Keratinocyte (primary cell): ENCODE results near the gene RPS25. TPM values are rescaled to one million over a fixed set of nuclear protein-coding genes. Genes with fewer than 3 reads are reported as not detected.

Experiments
- DNase-seq: peaks from one replicate; pipeline ENCODE4 v3.0.0-alpha.2; 2011; ENCODE audit warnings: low read depth, missing footprints, low spot score
- FAIRE-seq: peaks from 2 replicates; lab custom pipeline; 2011; peaks lifted over from hg19 to GRCh38; lab: Jason Lieb, UNC
- H2AFZ ChIP-seq: 2 replicates; pipeline ENCODE4 v1.6.0; 2012; ENCODE audit warnings: low read length, control low read depth, inconsistent platforms; ENCODE audit not compliant: control insufficient read depth
- H3K27ac ChIP-seq: 2 replicates; pipeline ENCODE4 v1.5.1; 2011; ENCODE audit warnings: low read length; ENCODE audit not compliant: control insufficient read depth, insufficient read depth
- H3K27me3 ChIP-seq: 3 replicates; pipeline ENCODE4 v1.6.0; 2011; ENCODE audit warnings: low read length; ENCODE audit not compliant: control insufficient read depth, insufficient read depth; ENCODE audit errors: extremely low read depth
- H3K36me3 ChIP-seq, 2 experiments: 2 replicates in 1 of 2; 3 replicates in 1 of 2; pipeline ENCODE4 v1.5.1; 2011; ENCODE audit warnings: low read length in 2 of 2, mild to moderate bottlenecking in 1 of 2; ENCODE audit not compliant: control insufficient read depth in 2 of 2, insufficient read depth in 2 of 2; ENCODE audit errors: extremely low read depth in 1 of 2
- H3K4me1 ChIP-seq: 3 replicates; pipeline ENCODE4 v1.5.1; 2011; ENCODE audit warnings: low read length; ENCODE audit not compliant: control insufficient read depth, insufficient read depth; ENCODE audit errors: extremely low read depth
- H3K4me2 ChIP-seq: 3 replicates; pipeline ENCODE4 v1.6.0; 2011; ENCODE audit warnings: low read depth, low read length; ENCODE audit not compliant: control insufficient read depth, insufficient read depth; ENCODE audit errors: extremely low read depth
- H3K4me3 ChIP-seq, 3 experiments: fragments of 200-600 bp in 1 of 3; sonication (generic) in 1 of 3; 2 replicates in 2 of 3; 3 replicates in 1 of 3; pipeline ENCODE4 v1.5.1; 2011 to 2016; ENCODE audit warnings: low read length in 3 of 3, mild to moderate bottlenecking in 3 of 3, control low read depth in 2 of 3, inconsistent platforms in 1 of 3, low read depth in 1 of 3, mixed read lengths in 1 of 3, mixed run types in 1 of 3, moderate library complexity in 1 of 3; ENCODE audit not compliant: control insufficient read depth in 2 of 3, insufficient read depth in 2 of 3; ENCODE audit errors: extremely low read depth in 1 of 3
- H3K79me2 ChIP-seq: 2 replicates; pipeline ENCODE4 v1.6.0; 2012; ENCODE audit warnings: low read length; ENCODE audit not compliant: control insufficient read depth, insufficient read depth
- H3K9ac ChIP-seq: 3 replicates; pipeline ENCODE4 v1.6.0; 2011; ENCODE audit warnings: low read length; ENCODE audit not compliant: control insufficient read depth, insufficient read depth; ENCODE audit errors: extremely low read depth
- H3K9me1 ChIP-seq: 3 replicates; pipeline ENCODE4 v1.6.0; 2011; ENCODE audit warnings: low read length; ENCODE audit not compliant: control insufficient read depth, insufficient read depth; ENCODE audit errors: extremely low read depth
- H3K9me3 ChIP-seq: 2 replicates; pipeline ENCODE4 v1.5.1; 2012; ENCODE audit warnings: low read depth, low read length; ENCODE audit not compliant: control insufficient read depth
- H4K20me1 ChIP-seq: 3 replicates; pipeline ENCODE4 v1.6.0; 2011; ENCODE audit warnings: low read length; ENCODE audit not compliant: control insufficient read depth, insufficient read depth; ENCODE audit errors: extremely low read depth
- CTCF ChIP-seq, 3 experiments: IDR thresholded peaks in 1 of 3; conservative IDR thresholded peaks in 1 of 3; optimal IDR thresholded peaks in 1 of 3; 2 replicates in 2 of 3; 3 replicates in 1 of 3; pipeline versions ENCODE3 to v1.5.1; 2011; ENCODE audit warnings: low read length in 3 of 3, mild to moderate bottlenecking in 3 of 3, moderate library complexity in 2 of 3, control low read depth in 1 of 3, inconsistent platforms in 1 of 3; ENCODE audit not compliant: insufficient read depth in 2 of 3; ENCODE audit errors: extremely low read depth in 1 of 3
- EZH2 ChIP-seq: IDR thresholded peaks from one replicate; pipeline ENCODE4 v1.6.1; 2012; ENCODE audit warnings: inconsistent platforms, mild to moderate bottlenecking, low read length, moderate library complexity
- dilution Hi-C: fragments of 300-500 bp; cut with MboI; formaldehyde crosslinking; loops from one replicate; pipeline ENCODE4 v1.7.0; 2020; ENCODE audit warnings: low sequenced_read_pairs; ENCODE audit not compliant: extremely low pct_ligation_motif_present
- polyA plus RNA-seq, 5 experiments: library from polyadenylated mRNA; depleted of rRNA in 3 of 5; stranded (reverse) in 3 of 5; stranded (forward) in 1 of 5; unstranded in 1 of 5; fragments of >200 nt; gene quantifications; 1 replicate in 1 of 5; 2 replicates in 3 of 5; 3 replicates in 1 of 5; pipeline versions ENCODE4 v1.2.1 to v1.2.3, GENCODE V29; 2011 to 2012; ENCODE audit warnings: missing spikeins in 2 of 5, low read depth in 1 of 5, low replicate concordance in 1 of 5

RPS25 gene
- polyA plus RNA-seq, 1 donor (not counting 4 experiments of a cell fraction or from before 2014, with no cell fraction given) = 978 TPM

DNA sequence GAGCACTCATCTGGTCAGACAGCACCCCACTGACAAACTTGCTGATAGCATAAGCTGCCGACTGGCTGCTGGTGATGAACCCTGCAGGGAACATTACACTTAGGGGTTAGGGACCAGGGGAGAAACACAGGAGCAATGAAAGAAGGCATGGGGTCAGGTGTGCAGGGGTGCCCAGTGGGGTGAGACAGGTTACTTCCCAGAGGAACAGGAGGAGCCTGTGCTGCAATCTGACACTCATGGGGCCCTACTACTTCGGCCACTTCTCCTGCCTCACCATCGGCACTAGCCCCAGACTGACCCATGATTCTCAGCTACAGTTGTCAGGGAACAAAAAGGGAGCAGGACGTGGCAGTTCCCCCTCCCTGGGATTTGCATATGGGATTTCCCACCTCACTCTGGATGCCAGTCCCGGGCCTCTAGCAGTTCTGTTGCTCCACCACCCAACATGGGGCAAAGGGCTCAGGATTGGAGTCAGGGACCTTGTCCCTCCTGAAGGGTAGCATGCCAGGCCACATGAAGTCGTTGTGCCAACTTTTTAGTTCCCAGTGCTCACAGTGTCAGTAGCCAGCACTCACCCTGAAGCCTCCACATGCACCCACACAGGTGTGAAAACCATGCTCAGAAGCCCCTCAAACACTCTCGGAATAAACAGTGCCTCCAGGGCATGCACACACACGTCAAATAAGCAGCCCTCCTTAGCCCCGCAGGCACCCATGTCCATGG, 10.4 kb upstream of the RPS25 start:
- Histone ChIP-seq H3K36me3 (peaks cover 22 to 35% of the 10 kb centered on the region in 2 experiments), H3K27ac (no peak overlapping the region), H3K79me2 (peaks cover 9% of the 10 kb centered on the region), H3K9me1 (no peaks in the 10 kb centered on the region), H3K9ac (no peak overlapping the region), H3K9me3 (no peaks in the 10 kb centered on the region), H3K4me2 (peak overlapping the region; percentile 95), H3K4me3 (no peak overlapping the region), H2AFZ (no peak overlapping the region), H4K20me1 (no peaks in the 10 kb centered on the region), H3K27me3 (no peaks in the 10 kb centered on the region), H3K4me1 (peaks cover 14% of the 10 kb centered on the region)
- no peak for FAIRE-seq
- DNase-seq = no peak
- dilution Hi-C loops = no loop called here
- TF ChIP-seq EZH2 (no peak), CTCF (optimal IDR thresholded peaks at IDR 0.05 in 1 of 3, IDR thresholded peaks at IDR 0.05 in 1 of 3, conservative IDR thresholded peaks at IDR 0.05 in 1 of 3; ENCODE audit: extremely low read depth in 1 of 3, insufficient read depth in 2 of 3, low read length in 3 of 3) (no peak)

DNA sequence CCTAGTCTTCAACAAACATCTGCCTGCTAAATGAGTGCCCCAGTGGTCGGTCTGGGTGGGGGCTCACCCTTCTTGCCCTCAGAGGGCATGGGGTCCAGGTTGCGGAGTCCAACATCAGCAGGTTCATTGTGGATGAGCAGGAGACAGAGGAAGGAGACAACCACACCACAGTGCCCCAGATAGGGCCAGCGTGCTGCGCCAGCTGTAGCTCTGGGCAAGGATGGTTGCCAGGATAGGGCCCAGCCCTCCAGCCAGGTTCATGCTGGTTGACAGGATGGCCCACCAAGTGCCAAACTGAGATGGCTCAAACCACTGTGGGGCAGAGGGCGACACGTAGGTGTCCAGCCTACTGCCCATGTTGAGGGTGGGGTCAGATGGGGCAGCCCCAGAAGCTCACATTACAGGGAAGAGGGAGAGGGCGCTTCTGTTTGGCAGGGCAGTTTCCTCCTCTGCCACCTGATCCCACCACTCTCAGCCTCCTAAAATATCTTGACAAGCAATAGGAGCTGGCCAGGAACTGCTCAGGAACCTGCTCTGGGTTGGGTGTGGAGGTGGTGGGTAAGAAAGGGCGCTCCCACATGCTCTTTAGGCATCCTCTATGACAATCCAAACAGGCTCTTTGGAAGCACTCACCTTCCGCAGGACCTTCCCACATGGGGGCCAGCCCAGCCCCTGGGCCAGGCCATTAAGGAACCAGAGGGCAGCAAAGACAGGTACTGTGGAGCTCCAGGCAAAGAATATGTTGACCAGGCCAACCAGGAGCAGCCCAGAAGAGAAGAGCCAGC, 9.6 kb upstream of the RPS25 start:
- FAIRE-seq = no peak
- dilution Hi-C loops = no loop called here
- peaks cover 14% of the 10 kb centered on the region for H3K4me1 ChIP-seq
- DNase-seq = no peak
- H3K27ac ChIP-seq = no peak overlapping the region
- H4K20me1 ChIP-seq = no peaks in the 10 kb centered on the region
- no peak overlapping the region for H3K9ac ChIP-seq
- H3K36me3 ChIP-seq = peaks cover 24 to 40% of the 10 kb centered on the region in 2 experiments
- H3K9me1 ChIP-seq = no peaks in the 10 kb centered on the region
- H3K27me3 ChIP-seq = no peaks in the 10 kb centered on the region
- peaks cover 9% of the 10 kb centered on the region for H3K79me2 ChIP-seq
- H2AFZ ChIP-seq = no peak overlapping the region
- H3K4me3 ChIP-seq = no peak overlapping the region
- no peak overlapping the region for H3K4me2 ChIP-seq
- H3K9me3 ChIP-seq = no peaks in the 10 kb centered on the region
- TF ChIP-seq EZH2 (no peak), CTCF (optimal IDR thresholded peaks at IDR 0.05 in 1 of 3, IDR thresholded peaks at IDR 0.05 in 1 of 3, conservative IDR thresholded peaks at IDR 0.05 in 1 of 3; ENCODE audit: extremely low read depth in 1 of 3, insufficient read depth in 2 of 3, low read length in 3 of 3) (no peak)
